ENCODE data around the gene IFT81. TPM values are rescaled to one million over a fixed set of nuclear protein-coding genes. Genes with fewer than 3 reads are reported as not detected.
A peak's percentile ranks its signal among the peaks of the same experiment; 100 is the strongest.
"Not testable (repeated sequence)": the region's sequence is repeated elsewhere in the genome, so short reads cannot be mapped to it uniquely, and the experiment has no call there.

IFT81 gene
- total RNA-seq, 1 experiment from 2014 or later = 23.4 TPM

DNA sequence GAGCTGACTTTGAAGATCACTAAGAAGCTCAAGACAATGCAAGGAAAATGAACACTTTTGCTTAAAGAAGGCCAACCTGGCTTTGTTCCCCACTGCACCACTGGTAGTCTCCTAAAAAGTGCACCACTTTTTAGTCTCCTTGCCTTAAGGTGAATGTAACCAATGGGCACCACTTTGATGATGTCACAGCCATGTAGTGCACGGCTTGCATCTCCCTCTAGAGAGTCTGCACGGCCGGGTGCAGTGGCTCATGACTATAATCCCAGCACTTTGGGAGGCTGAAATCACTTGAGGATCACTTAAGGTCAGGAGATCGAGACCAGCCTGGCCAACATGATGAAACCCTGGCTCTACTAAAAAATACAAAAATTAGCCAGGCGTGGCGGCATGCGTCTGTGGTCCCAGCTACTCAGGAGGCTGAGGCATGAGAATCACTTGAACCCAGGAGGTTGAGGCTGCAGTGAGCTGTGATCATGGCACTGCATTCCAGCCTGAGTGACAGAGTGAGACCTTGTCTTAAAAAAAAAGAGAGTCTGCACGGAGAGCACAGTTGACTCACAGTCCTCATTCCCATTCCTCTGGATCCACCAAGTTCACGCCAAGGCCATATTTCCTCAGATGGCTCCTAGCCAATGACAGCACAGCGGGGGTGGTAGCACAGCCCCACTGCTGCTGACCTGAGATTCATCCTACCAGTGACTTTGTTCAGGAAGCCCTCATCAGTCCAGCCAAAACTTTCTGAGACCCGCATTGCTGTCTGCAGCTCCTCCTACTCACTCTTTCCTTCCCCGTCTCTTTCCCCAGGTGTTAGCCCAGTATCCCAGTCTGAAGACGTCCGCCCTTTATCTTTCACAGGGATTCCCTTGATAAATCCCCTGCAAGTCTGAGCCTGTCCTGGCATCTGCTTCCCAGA is 16.5 kb upstream of the IFT81 start:
- peak; percentile 95 for DNase-seq (ENCODE audit: low read depth)

DNA sequence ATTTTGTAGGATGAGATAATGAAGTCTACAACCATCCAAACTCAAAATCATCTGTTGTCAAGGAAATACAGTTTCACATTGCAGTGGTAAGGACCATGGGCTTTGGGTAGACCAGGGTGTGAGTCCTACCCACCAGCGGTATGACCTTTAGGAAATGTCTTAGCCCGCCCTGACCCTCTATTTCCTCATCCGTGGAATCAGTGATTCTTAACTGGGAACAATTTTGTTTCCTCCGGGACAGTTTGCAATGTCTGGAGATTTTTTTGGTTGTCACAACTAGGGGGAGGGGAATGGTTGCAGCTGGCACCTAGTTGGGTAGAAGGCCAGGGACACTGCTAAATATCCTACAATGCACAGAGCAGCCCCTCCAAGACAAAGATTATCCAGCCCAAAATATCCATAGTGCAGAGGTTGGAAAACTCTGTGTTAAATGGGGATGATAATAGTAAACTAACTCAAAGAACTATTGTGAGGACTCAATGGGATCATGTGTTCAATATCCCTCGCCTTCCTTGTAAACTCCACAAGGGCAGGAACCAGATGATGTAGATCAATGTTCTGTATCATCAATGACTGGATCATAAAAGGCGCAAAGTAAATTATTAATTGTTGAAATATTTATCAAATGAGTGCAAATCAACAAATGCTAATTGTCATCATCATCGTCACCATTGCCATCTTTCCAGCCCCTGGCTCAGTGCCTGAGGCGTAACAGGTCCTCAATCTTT is 15.7 kb upstream of the IFT81 start:
- DNase-seq (ENCODE audit: low read depth) = no peak

DNA sequence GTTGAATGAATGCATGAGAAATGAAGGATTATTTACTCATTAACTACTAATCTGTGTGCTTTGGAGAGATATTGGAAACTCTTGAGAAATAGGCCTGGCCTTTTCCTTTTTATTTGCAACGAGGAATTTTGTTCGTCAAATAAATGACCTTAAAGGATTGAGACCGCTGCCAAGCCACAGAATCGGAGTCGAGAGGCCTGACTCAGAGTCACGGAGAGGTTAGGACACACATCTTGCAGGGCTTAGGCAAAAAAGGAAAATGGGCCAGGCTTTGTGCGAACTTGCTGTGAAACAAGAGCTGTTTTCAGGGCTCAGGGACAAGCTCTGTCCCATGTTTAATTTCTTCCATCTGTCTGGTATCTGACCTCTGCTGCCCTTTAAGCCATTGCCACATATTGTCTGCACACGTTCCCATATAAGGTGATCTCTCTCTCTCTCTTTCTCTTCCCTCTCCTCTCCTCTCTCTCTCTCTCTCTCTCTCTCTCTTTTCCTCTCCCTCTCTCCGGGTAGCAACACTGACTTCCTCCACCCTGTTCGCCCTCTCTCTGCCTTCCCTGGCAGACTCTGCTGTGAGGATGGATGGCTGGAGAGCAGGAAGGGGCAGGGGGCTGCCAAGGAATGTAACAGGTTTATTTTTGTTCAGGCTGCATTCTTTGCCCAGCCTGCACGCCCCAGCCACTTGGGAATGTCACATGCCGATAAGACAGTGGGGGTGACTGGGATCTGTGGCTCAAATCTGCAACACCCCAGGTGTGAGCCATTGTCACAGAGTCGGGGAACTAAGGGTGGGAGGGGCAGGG is 14.9 kb upstream of the IFT81 start:
- DNase-seq (ENCODE audit: low read depth) = peak; percentile 99

DNA sequence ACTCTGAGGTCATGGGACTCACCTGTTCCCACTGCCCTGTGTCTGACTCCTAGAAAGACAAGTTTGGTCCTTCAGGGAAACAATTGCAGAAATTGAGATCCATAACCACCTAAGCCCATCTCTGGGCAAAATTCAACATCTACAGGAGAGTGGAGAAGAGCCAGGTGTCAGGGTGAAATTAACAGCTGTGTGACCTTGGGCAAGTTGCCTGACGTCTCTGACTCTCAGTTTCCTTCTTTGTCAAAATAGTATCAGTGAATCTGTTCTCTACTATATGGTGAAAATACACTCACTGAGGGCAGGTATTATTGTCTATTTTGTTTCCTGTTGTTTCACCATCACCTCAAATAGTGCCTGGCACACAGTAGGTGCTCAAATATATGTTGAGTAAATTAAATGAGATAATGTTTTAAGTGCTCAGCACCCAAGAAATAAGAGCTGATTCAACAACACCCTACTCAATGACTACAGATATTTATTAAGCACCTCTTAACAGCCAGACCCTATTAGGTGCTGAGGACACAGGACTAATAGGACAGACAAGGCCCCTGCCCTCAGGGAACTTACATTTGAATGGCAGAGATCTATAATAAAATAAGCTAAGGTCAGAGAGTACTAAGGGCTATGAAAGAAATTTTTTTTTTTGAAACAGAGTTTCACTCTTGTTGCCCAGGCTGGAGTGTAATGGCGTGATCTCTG is 14.2 kb upstream of the IFT81 start:
- DNase-seq (ENCODE audit: low read depth) = no peak

DNA sequence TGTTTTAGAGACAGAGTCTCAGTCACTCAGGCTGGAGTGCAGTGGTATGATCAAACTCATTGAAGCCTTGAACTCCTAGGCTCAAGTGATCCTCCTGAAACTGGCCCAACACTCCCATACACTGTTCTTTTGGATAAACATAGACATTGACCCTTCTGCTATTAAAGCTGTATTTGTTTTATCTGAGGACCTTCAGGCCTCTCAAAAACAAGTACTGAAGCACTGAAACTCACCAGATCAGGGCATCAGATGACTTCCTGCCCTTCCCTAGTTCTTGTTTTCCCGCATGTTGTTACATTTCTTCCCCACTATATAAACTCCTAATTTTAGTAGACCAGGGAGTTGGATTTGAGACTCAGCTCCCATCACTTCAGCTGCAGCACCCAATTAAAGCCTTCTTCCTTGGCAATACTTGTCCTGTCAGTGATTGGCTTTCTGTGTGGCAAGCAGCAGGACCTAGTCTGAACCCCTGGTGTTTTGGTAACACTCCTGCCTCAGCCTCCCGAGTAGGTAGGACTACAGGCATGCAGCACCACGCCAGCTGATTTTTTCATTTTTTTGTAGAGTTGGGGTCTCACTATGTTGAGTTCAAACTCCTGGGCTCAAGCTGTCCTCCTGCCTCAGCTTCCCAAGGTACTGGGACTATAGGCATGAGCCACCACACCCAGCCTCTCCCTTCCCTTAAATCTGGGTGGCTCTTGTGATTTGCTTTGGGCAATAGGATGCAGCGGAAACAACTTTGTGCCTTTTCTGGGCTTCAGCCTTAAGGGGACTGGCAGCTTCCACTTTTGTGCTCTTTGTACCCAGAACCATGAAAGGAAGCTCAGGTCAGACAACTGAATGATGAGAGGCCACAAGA is 12.5 kb upstream of the IFT81 start:
- DNase-seq (ENCODE audit: low read depth) = no peak

DNA sequence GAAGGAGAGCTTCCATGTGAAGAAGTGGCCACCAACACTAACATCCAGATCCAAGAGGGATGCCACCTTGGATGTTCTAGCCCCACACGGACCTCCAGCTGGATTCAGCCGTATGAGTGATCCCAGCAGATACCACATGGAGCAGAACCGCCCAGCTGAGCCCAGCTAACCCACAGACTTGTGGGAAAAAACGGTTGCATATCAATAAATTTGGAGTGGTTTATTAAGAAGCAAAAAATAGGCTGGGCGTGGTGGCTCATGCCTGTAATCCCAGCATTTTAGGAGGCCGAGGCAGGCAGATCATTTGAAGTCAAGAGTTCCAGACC is 11.9 kb upstream of the IFT81 start:
- DNase-seq (ENCODE audit: low read depth) = no peak

DNA sequence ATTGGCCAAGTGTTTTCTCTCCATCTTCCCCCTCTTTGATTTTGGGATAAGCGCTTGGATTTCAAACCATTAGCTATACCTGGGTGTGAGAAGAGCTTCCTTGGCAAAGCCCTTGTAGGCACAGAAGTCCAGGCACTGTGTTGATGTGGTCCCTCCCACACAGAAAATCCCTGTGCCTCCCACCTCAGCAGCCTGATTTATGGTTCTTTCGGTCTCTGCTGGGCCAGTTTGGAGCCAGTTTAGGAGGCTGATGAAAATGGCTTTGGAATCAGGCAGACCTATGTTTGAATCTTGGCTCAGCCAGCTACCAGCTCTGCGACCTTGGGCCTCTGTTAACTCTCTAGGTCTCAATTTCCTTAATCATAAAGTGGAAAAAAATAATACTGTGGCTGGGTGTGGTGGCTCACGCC is 9.6 kb upstream of the IFT81 start:
- no peak for DNase-seq (ENCODE audit: low read depth)

DNA sequence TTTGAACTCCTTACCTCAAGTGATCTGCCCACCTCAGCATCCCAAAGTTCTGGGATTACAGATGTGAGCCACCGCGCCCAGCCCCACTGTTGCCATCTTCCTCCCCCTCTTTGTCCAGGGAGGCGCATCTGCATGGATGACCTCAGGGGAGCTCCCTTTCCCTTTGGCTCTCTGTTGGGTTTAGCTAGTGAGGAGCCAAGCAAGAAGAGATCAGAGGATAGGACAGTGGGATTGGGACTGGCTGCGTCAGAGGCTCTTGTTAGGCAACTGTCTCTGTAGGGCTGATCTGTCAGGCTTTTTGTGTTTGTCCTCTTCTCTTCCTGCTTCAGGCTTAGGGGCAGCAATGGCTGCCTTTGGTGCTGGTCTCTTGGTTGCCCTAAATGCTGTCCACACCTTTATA is 8.5 kb upstream of the IFT81 start:
- DNase-seq (ENCODE audit: low read depth) = no peak

DNA sequence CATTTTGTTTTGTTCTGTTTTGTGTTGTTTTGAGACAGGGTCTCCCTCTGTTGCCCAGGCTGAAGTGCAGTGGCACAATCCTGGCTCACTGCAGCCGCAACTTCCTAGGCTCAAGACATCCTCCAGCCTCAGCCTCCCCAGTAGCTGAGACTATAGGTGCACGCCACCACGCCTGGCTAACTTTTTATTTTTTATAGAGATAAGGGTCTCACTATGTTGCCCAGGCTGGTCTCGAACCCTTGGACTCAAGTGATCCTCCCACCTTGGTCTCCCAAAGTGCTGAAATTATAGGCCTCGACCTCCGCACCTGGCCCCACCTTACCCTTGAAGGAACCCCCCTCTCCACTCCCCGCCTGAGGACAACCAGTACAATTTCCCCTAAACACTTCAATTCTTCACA is 7.5 kb upstream of the IFT81 start:
- no peak for DNase-seq (ENCODE audit: low read depth)

DNA sequence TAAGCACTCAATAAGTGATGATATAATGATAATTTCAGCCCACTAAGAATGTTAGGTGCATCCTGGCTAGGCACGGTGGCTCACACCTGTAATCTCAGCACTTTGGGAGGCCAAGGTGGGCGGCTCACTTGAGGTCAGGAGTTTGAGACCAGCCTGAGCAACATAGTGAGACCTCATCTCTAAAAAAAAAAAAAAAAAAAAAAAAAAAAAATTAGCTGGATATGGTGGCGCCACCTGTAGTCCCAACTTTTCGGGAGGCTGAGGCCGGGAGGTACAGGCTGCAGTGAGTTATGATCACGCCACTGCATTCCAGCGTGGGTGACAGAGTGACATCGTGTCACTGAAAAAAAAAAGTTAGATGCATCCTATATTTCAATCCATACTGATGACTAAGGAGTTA is 6.9 kb upstream of the IFT81 start:
- not testable (repeated sequence) for DNase-seq (ENCODE audit: low read depth)

DNA sequence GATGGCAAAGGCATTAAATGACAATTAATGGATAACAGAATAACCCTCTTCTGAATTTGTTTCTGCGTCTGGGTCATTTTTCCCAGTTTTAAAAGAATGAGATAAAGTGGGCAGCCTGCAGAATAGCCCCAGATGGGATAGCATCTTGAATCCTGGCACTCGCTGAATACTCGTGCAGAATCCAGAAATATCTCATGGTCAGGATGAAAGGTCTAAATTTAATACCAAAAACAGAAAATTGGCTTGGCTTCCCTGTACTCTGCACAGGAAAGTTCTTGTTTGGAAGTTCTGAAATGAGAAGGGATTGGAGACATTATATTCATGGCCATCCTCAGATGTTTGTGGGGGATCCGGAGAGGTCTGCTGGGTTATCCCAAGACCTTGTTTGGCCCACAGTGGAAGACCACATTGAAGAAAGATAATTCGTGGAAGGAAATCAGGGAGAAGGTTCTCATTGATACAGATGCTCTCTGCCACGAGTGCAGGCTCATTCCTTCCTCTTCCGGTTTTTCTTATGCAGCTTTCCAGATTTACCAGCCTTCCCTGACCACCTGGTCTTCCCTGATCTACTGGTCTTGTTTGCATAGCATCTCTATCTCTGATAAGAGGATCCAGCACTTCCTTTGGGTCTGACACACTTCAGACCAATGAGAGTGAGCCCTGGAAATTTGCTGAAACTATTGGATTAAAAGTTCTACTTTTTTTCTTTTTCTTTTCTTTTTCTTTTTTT is 6.0 kb upstream of the IFT81 start:
- DNase-seq (ENCODE audit: low read depth) = no peak

DNA sequence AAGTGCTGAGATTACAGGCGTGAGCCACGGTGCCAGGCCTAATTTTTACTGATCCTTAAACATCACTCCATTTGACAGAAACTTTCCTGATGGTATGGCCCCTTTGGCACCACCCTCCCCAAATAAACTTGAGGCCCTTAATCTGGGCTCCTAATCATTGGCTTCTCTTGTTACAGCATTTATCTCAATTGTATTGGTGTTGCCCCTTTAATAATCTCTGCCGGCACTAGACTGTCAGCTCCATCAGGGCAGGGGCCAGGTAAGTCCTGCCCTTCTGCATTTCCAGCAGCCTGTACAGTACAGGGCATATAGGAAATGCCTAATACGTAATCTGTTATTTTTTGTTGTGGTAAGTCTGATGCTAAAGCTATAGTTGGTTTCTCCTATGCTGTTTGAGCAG is 1.2 kb upstream of the IFT81 start:
- DNase-seq (ENCODE audit: low read depth) = no peak

DNA sequence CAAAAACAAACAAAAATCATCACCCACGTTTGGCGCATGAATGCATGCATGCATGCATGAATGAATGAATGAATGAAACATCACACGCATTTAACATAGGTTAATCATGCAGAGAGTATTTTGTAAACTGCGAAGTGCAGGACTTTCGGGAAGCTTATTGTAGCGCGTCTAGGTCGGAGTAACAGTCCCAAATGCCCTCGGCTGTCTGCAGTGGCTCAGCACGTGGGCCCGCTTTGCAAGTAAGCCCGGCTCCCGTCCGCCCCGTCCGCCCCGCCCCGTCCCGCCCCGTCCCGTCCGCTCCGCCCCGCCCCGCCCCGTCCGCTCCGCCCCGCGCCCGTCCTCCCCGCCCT is 263 bp upstream of the IFT81 start:
- no peak for DNase-seq (ENCODE audit: low read depth)

DNA sequence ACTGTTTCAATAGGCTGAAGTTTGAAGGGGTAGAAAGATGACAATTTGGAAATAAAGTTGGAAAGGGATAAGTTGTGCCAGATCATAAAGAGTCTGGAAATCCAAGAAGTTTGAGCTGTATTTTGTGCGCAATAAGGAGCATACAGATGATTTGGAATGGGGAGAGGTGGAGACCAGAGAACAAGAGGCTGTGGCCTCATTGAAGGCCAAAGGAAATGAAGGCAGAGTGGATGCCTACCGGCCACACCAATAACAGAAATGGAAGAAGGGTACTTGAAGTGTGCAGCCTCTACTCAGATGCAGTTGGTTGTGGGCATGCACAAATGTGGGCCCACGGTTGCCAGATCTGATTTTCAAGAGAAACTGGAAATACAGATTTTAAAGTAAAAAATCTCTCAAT is 2.4 kb downstream of the IFT81 start:
- DNase-seq (ENCODE audit: low read depth) = no peak

DNA sequence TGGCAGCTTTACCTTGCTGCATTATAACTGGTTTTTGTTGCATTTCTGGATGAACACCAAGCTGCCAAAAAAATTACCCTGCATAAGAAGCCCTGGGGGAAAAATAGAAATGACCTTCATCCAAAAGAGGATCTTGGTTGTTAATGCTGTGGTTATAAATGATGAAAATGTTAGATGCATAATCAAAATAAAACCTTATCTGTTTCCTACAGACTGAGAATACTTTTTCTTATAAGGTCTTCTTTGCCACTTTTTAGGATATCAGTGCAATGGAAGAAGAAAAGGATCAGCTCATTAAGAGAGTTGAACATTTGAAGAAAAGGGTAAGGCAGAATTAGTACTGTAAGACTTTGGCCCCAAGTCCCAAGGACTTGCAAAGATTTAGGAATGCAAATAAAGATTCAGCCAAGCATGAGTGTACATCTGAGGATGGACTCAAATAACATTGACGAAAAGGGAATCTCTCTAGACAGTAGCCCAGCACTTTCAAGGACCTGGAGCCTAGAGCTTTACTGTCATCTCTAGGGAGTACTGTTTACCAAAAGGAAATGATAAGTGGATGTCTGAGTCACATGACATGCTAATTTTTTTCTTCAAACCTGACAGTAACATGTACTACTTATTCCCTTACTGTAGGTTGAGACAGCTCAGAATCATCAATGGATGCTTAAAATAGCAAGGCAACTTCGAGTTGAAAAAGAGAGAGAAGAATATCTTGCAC is 10.7 kb downstream of the IFT81 start:
- DNase-seq (ENCODE audit: low read depth) = no peak

DNA sequence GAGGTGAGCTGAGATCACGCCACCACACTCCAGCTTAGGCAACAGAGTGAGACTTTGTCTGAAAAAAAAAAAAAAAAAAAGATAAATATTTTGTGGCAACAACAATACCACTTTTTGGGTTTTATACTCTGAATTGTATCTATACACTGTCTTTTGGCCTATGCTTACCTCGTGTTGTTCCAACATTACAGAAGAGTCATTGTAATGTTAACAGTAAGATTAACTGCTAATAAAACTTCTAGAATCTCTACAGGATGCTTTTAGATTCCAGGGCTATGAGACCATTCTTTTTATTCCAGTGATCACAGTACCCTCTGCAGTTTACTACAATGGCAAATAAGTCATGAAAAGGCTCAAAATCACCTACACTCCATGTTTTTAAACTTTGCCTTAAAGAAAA is 11.6 kb downstream of the IFT81 start:
- no peak for DNase-seq (ENCODE audit: low read depth)

DNA sequence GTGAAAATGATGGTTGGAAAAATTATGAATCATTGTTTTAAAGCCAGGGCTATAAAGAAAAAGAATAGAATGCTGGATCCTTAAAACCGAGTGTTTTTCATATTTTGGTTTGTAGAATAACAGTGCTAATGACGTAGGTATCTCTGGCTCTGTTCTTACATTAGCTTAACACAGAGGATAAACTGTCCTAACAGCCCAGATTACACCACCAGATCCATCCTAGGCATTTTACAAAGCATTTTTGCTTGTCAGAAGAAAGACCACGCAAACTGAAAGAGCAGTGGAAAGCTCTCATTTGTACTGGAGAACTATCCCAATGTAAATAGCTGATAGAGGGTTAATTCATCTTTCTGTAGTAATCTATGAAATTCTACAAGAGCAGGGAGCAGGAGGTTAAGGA is 13.6 kb downstream of the IFT81 start:
- DNase-seq (ENCODE audit: low read depth) = no peak

DNA sequence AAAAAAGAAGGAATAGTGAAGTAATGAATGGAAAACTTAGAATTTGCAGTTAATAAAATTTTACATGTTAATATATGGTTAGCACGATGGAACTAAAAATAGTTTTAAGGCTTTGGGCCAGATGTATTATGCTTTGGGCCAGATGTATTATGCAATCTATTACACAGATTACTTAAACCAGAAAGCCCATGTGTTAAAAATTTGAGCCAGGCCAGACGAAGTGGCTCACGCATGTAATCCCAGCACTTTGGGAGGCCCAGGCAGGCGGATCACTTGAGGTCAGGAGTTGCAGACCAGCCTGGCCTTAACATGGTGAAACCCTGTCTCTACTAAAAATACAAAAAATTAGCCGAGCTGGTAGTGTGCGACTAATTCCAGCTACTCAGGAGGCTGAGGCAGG is 17.2 kb downstream of the IFT81 start:
- peak; percentile 66 for DNase-seq (ENCODE audit: low read depth)

DNA sequence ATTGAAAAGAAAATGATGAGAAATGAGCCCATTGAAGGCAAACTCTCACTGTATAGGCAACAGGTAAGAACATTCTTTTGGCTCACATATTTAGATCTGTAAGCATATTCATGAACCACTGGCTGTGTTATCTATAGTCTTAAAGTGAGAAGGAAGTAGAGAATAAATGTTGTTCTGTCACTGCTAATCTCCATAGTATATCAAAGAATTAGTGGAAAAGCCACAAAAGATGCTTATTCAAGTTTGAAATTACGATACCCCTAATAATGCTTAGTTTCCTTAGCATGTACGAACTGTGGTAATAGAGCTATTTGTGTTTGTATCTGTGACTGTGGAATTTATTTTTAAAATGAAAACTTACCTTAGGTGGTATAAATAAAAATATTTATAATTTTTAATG is 22.8 kb downstream of the IFT81 start:
- no peak for DNase-seq (ENCODE audit: low read depth)

Measured in RPMI7951 (cell line).